Measurements from ENCODE around the gene OLFML2B.

Gene OLFML2B

DNA sequence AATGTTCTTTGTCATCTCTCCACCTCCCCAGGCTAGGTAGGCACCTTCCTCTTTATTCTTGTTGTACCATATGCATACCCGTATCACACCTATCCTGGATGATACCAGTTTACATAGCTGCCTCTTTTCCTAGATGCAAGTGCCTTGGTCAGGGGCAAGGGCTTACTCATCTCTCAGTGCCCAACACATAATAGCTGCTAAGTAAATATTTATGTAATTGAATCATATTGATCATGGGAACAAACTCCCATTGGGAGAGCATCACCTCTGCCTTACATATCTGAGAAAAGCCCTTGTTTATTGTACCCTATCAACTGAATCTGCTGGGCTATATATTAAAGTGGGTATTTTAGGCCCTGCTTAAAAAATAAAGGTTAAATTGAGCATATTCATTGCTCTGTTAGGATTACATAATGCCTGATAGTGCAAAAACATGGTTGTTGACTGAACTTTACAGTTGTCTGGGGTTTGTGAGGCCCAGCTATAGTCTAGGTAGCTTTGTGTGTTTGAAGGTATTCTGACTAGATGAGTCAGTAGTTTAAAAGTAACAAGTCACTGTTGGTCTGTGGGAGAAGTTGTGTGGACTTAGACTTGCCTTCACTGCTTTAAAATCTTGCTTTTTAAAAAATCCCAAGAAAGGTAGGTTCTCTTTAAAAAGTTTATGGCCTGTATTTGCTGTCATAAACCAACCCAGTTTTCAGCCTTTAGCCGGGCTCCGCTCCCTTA is 82.6 kb downstream of the OLFML2B start:
- no peak overlapping the region for H3K27ac ChIP-seq
- ChIA-PET CTCF (interaction anchor here (0.6 kb wide), 1 partner anchor 570 kb away, joined by 3 read pairs; no protein-coding TSS in a partner anchor), POLR2A (ENCODE audit: low non-redundant PET) (no interaction called here)
- TF ChIP-seq, protein P1, sequence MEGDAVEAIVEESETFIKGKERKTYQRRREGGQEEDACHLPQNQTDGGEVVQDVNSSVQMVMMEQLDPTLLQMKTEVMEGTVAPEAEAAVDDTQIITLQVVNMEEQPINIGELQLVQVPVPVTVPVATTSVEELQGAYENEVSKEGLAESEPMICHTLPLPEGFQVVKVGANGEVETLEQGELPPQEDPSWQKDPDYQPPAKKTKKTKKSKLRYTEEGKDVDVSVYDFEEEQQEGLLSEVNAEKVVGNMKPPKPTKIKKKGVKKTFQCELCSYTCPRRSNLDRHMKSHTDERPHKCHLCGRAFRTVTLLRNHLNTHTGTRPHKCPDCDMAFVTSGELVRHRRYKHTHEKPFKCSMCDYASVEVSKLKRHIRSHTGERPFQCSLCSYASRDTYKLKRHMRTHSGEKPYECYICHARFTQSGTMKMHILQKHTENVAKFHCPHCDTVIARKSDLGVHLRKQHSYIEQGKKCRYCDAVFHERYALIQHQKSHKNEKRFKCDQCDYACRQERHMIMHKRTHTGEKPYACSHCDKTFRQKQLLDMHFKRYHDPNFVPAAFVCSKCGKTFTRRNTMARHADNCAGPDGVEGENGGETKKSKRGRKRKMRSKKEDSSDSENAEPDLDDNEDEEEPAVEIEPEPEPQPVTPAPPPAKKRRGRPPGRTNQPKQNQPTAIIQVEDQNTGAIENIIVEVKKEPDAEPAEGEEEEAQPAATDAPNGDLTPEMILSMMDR (conservative IDR thresholded peaks at IDR 0.05; ENCODE audit: low read depth) = no peak
- no peak for DNase-seq (ENCODE audit: low spot score)

DNA sequence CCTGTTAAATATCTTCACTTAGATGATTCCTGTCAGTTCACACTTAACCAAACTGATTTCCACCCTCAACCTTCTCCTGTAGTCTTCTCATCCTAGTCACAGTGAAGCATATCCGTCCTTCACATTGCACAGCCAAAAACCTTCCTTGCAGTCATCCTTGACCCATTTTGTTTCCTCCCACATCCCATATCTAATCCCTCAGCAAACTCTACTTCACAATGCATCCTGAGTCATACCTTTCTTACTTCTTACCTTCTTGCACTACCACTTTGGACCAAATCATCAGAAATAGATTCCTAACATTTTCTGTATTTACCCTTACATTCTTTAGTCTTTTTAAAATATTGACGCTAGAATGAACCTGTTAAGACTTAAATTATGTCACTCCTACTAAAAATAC is 86.9 kb downstream of the OLFML2B start:
- ChIA-PET POLR2A (ENCODE audit: low non-redundant PET) (no interaction called here), CTCF (no interaction called here)
- DNase-seq (ENCODE audit: low spot score) = no peak
- TF ChIP-seq, protein P1 (conservative IDR thresholded peaks at IDR 0.05; ENCODE audit: low read depth) = no peak
- H3K27ac ChIP-seq = no peak overlapping the region

DNA sequence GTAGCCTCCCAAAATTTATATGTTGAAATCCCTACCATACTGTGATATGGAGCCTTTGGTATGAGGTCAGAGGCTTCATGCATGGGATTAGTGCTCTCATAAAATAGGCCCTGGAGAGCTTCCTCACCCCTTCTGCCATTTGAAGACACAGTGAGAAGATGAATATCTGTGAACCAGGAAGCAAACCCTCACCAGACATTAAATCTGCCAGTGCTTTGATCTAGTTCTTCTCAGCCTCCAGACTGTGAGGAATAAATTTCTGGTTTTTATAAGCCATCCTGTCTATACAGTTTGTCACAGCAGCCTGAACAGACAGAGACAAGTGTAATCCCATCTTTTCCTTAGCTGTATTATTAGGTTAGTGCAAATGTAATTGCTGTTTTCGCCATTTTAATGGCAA is 88.4 kb downstream of the OLFML2B start:
- TF ChIP-seq, protein P1 (conservative IDR thresholded peaks at IDR 0.05; ENCODE audit: low read depth) = no peak
- no peak overlapping the region for H3K27ac ChIP-seq
- ChIA-PET POLR2A (ENCODE audit: low non-redundant PET) (no interaction called here), CTCF (no interaction called here)
- DNase-seq (ENCODE audit: low spot score) = no peak

DNA sequence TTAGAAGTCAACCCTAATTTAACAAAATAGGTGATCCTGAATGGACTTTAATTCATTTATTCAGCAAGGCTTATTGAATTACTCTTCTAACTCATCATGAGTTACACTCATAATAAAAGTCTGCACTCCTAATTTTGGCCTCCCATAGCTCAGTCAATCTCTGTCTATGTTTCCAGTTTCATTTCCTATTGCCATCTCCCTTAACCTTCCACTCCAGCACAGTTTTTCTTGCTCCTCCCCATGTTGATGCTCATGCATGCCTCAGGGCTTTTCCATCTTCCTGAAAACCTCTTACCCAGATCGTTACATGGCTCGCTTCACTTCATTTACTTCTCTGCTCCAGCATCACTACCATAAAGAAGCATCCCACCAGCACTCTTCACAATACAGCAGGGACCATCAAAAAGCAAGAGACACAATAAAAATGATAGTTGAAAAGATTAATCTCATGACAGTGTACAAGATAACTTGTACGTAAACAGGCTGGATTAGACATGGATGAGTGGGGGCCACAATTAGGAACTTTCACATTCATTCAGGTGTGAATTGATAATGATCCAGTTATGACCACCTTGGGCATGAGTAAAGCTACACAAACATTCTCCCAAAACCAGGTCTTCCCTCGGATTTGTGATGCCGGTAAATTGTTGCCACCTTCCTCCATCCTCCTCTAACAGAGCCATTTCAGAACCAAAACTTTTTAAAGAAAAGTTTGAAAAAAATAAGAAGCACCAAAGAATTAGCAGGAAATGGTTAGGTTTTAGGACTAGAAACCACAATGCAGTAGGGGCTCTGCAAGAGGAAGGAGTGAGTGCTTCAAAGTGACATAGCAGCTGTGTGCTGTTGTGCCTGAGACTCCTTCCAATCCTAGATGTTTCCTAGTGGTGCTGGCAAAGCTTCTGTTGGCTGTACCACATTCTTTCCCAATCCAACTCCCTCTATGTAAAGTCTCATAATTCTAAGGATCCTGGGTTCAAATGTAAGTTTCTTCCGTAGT is 89.8 kb downstream of the OLFML2B start:
- POLR2A ChIA-PET (ENCODE audit: low non-redundant PET) = no interaction called here
- DNase-seq (ENCODE audit: low spot score) = no peak
- H3K27ac ChIP-seq = no peak overlapping the region
- CTCF ChIA-PET = no interaction called here
- TF ChIP-seq, protein P1 (conservative IDR thresholded peaks at IDR 0.05; ENCODE audit: low read depth) = no peak
